Astrocyte (in vitro differentiated cells and primary cell): Measurements from ENCODE around the gene VARS1. TPM values are rescaled to one million over a fixed set of nuclear protein-coding genes. Genes with fewer than 3 reads are reported as not detected.

Source experiments
- DNase-seq: peaks from one replicate; pipeline ENCODE4 v3.0.0-alpha.2; 2010; ENCODE audit warnings: low read depth
- FAIRE-seq: peaks from 2 replicates; lab custom pipeline; 2011; peaks lifted over from hg19 to GRCh38; lab: Jason Lieb, UNC
- H2AFZ ChIP-seq: 2 replicates; pipeline ENCODE4 v1.6.0; 2012; ENCODE audit warnings: low read depth, low read length, inconsistent platforms
- H3K27ac ChIP-seq: 2 replicates; pipeline ENCODE4 v1.5.1; 2011; ENCODE audit warnings: low read depth, low read length, inconsistent platforms
- H3K27me3 ChIP-seq: 2 replicates; pipeline ENCODE4 v1.6.0; 2011; ENCODE audit warnings: low read length, inconsistent platforms; ENCODE audit not compliant: insufficient read depth
- H3K36me3 ChIP-seq: 2 replicates; pipeline ENCODE4 v1.5.1; 2011; ENCODE audit warnings: low read length, inconsistent platforms; ENCODE audit not compliant: insufficient read depth
- H3K4me1 ChIP-seq: 2 replicates; pipeline ENCODE4 v1.5.1; 2011; ENCODE audit warnings: low read length, inconsistent platforms; ENCODE audit not compliant: insufficient read depth
- H3K4me2 ChIP-seq: 2 replicates; pipeline ENCODE4 v1.6.0; 2012; ENCODE audit warnings: low read length, inconsistent platforms
- H3K4me3 ChIP-seq: 2 replicates; pipeline ENCODE4 v1.5.1; 2011; ENCODE audit warnings: low read depth, mild to moderate bottlenecking, low read length, inconsistent platforms; ENCODE audit not compliant: insufficient read depth
- H3K79me2 ChIP-seq: 2 replicates; pipeline ENCODE4 v1.6.0; 2012; ENCODE audit warnings: mild to moderate bottlenecking, low read length, inconsistent platforms; ENCODE audit not compliant: insufficient read depth
- H3K9ac ChIP-seq: 2 replicates; pipeline ENCODE4 v1.6.0; 2012; ENCODE audit warnings: mild to moderate bottlenecking, low read length, inconsistent platforms
- H3K9me3 ChIP-seq: 2 replicates; pipeline ENCODE4 v1.5.1; 2012; ENCODE audit warnings: low read depth, mild to moderate bottlenecking, low read length, inconsistent platforms; ENCODE audit not compliant: insufficient read depth
- H4K20me1 ChIP-seq: 2 replicates; pipeline ENCODE4 v1.6.0; 2012; ENCODE audit warnings: low read length, inconsistent platforms; ENCODE audit not compliant: insufficient read depth
- H3K27ac Mint-ChIP-seq: one replicate; pipeline ENCODE4 v1.8.0; 2021; ENCODE audit warnings: mild to moderate bottlenecking, mixed read lengths; ENCODE audit not compliant: unreplicated experiment
- H3K27me3 Mint-ChIP-seq: one replicate; pipeline ENCODE4 v1.8.0; 2021; ENCODE audit warnings: low read depth, mixed read lengths; ENCODE audit not compliant: unreplicated experiment
- H3K36me3 Mint-ChIP-seq: one replicate; pipeline ENCODE4 v1.8.0; 2021; ENCODE audit warnings: low read depth, mixed read lengths; ENCODE audit not compliant: unreplicated experiment
- H3K4me1 Mint-ChIP-seq: one replicate; pipeline ENCODE4 v1.8.0; 2021; ENCODE audit warnings: low read depth, mixed read lengths; ENCODE audit not compliant: unreplicated experiment
- H3K4me3 Mint-ChIP-seq: one replicate; pipeline ENCODE4 v1.8.0; 2021; ENCODE audit warnings: mild to moderate bottlenecking, moderate library complexity, mixed read lengths; ENCODE audit not compliant: unreplicated experiment
- H3K9me3 Mint-ChIP-seq: one replicate; pipeline ENCODE4 v1.8.0; 2021; ENCODE audit warnings: mild to moderate bottlenecking, mixed read lengths; ENCODE audit not compliant: unreplicated experiment
- CTCF ChIP-seq: IDR thresholded peaks from 2 replicates; pipeline ENCODE4 v1.5.1; 2011; ENCODE audit warnings: low read depth, mild to moderate bottlenecking, inconsistent platforms, low read length, moderate library complexity; ENCODE audit not compliant: insufficient read depth
- EZH2 ChIP-seq: IDR thresholded peaks from 2 replicates; pipeline ENCODE4 v1.6.1; 2012; ENCODE audit warnings: mild to moderate bottlenecking, low read length, inconsistent platforms; ENCODE audit not compliant: insufficient read depth
- total RNA-seq: library from RNA; stranded (reverse); gene quantifications from 2 replicates; pipeline ENCODE4 v1.2.1, GENCODE V29; 2021

VARS1 gene
- total RNA-seq, 1 donor from 2014 or later, result 94.8 TPM

- peaks cover 4% of the 10 kb centered on the region for H3K4me1 Mint-ChIP-seq
- H2AFZ ChIP-seq, result no peak overlapping the region
Observed at GRCh38 chr6:31781244-31782125, 14.1 kb downstream of the VARS1 start.

GRCh38 chr6:31780507-31781243 lies 14.9 kb downstream of the VARS1 start:
- H3K4me3 Mint-ChIP-seq, result no peak overlapping the region
- H3K4me1 ChIP-seq, result peaks cover 16% of the 10 kb centered on the region
- peaks cover 9% of the 10 kb centered on the region for H4K20me1 ChIP-seq
- H3K27me3 ChIP-seq, result no peaks in the 10 kb centered on the region
- TF ChIP-seq CTCF, result no peak
- TF ChIP-seq EZH2, result no peak
- H3K36me3 Mint-ChIP-seq, result peaks cover 29% of the 10 kb centered on the region
- no peak overlapping the region for H3K9ac ChIP-seq
- no peak overlapping the region for H3K4me2 ChIP-seq
- no peak overlapping the region for H2AFZ ChIP-seq
- no peaks in the 10 kb centered on the region for H3K27me3 Mint-ChIP-seq
- H3K4me1 Mint-ChIP-seq, result peaks cover 6% of the 10 kb centered on the region
- peaks cover 18% of the 10 kb centered on the region for H3K36me3 ChIP-seq
- H3K27ac Mint-ChIP-seq, result no peak overlapping the region
- H3K9me3 ChIP-seq, result no peaks in the 10 kb centered on the region
- no peaks in the 10 kb centered on the region for H3K79me2 ChIP-seq
- no peak overlapping the region for H3K27ac ChIP-seq
- no peak for DNase-seq
- no peak overlapping the region for H3K4me3 ChIP-seq
- no peak for FAIRE-seq
- no peaks in the 10 kb centered on the region for H3K9me3 Mint-ChIP-seq

More at GRCh38 chr6:31781244-31782125, 14.1 kb downstream of the VARS1 start:
- Histone ChIP-seq H3K27ac (no peak overlapping the region), H3K36me3 (peaks cover 20% of the 10 kb centered on the region), H3K4me2 (no peak overlapping the region), H3K4me3 (no peak overlapping the region), H3K27me3 (no peaks in the 10 kb centered on the region), H3K4me1 (peaks cover 14% of the 10 kb centered on the region), H3K9ac (no peak overlapping the region), H3K9me3 (no peaks in the 10 kb centered on the region), H3K79me2 (no peaks in the 10 kb centered on the region), H4K20me1 (peaks cover 9% of the 10 kb centered on the region)
- FAIRE-seq (no peak), DNase-seq (no peak)
- H3K9me3 Mint-ChIP-seq, result no peaks in the 10 kb centered on the region
- no peaks in the 10 kb centered on the region for H3K27me3 Mint-ChIP-seq
- TF ChIP-seq CTCF (no peak), EZH2 (no peak)
- no peak overlapping the region for H3K27ac Mint-ChIP-seq
- no peak overlapping the region for H3K4me3 Mint-ChIP-seq
- H3K36me3 Mint-ChIP-seq, result peaks cover 29% of the 10 kb centered on the region
